GM18498 (cell line): Measurements from ENCODE around the gene CCDC172.
A peak's percentile ranks its signal among the peaks of the same experiment; 100 is the strongest.

ENCODE experiments used
- ATAC-seq: cut with Tn5 transposase; IDR thresholded peaks from one replicate; pipeline ENCODE4 v1.9.1; 2021; ENCODE audit warnings: mild to moderate bottlenecking, moderate library complexity; ENCODE audit not compliant: unreplicated experiment

The CCDC172 gene

GRCh38 chr10:116324227-116324950 lies at the start of gene CCDC172:
TSS of gene CCDC172 (plus strand) at chr10:116324448. CDS start at chr10:116325012, 564 bp downstream.
- no peak for ATAC-seq

DNA sequence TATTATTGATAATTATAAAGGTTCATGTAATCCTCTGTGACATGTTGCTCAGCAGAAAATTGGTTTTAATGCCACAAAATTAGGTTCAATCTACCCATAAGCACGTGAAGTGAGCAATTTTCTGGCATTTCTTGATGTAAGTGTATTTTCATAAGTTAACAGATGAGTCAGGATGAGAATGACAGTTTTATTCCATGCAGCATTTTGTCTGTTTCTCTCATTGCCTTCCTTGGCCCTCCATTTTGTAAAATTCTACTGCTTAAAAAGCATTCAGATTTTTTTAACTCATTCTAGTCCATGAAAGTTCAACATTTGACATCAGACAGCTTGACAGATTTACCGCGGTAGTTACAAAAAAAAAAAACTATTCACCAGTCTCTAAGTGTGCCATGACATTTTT lies 47.3 kb upstream of the CCDC172 start:
- ATAC-seq = no peak

DNA sequence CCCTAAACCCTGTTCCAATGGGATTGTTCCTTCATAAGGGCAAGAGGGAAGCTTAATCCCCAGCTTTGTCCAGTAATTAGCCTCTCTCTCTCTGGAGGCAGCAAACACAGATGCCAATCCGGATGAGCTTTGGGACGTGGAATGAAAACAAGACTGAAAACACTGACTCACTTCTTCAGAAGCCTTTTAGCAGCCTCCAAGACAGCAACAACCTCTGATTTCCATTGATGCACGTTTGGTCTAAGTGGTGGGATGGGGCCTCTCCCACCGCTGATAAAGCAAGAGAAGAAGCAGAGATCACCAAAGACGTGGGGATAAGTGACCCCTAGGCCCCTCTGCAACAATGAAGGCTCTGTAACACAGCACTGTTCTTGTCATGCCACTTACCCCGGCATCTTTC lies 45.4 kb upstream of the CCDC172 start:
- ATAC-seq = no peak

DNA sequence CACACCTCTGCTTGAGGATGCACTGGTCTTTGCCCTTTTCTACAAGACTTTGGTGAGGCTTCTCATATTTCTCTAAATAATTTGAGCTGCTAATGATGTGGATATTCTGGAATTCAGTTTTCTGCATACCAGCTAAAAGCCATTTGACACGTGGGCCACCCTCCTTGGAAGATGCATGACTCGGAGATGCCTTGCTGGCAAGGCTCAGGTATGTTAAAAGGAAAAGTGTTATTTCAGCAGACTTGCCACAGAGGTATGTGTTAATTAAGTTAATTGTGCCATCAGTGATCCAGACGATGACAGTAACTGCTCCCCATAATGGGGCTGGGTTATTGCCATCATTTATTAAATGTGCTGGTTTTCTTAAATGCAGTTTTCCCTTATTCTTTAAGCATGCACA lies 42.5 kb upstream of the CCDC172 start:
- no peak for ATAC-seq

DNA sequence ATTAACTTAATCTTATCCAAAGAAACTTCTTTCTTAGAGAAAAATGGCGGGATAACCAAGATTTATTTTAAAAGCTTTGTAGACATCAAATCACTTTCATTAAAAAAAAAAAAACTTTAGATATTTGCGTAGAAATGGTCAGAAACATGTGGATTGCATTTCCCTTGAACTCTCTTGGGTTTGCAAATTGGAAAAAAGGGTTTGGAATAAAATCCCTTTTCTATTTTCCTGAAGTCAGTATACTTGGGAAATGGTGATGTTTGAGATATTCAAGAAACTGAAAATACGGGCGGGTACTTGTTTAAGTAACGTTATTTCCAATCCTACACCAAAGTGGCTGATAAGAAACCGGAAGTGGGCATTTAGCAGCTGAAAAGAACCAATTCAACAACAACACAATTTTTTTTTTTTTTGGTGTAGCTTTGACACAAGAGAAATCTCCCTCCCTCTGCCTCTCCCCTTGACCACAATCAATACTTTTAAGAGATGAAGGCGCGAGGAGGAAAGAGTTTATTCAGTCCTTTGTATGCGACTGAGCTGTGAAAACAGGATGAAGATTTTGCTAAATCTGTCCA lies 37.5 kb upstream of the CCDC172 start:
- ATAC-seq = no peak

GRCh38 chr10:116287906-116288501 lies 36.2 kb upstream of the CCDC172 start:
- peak; percentile 53 for ATAC-seq

GRCh38 chr10:116289652-116290051 lies 34.6 kb upstream of the CCDC172 start:
- ATAC-seq = no peak

DNA sequence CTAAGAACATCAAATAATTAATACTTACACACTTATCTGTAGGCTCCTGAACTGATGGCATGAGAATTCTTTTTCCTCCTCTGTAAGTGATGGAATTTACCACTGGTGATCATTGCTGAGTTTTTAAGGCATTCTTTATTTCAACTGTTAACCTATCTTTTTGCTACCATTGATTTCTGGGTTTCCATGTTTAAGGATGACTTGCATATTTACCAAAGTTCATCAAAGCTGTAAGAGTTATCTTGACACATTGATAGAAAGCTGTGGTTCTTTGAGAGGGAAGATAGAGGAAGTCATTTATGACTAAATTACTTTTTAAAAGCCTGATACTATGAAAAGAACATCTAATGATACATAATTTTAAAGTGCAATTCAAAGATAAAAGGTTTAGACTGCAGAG lies 31.8 kb upstream of the CCDC172 start:
- ATAC-seq = no peak

- ATAC-seq = no peak
Measured at GRCh38 chr10:116296291-116296721, 27.9 kb upstream of the CCDC172 start.

GRCh38 chr10:116298586-116298985 lies 25.7 kb upstream of the CCDC172 start:
- no peak for ATAC-seq

DNA sequence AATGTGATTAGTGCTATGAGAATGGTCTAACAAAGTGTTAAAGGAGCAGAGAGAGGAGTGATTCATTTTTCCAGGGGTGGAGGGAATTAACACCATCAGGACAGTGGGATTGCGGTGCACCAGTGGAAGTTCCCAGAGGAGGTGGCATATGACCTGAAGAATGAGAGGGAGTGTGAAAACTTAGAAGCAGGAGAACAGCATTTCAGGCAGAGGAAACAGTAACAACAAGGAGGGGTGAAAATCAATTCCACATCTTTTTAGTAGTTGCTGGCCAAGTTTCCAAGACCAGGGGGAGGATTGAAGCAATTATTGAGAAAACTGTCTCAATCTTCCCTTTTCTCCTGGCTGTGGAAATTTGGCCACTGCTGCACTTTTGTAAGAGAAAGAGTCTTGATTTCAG lies 23.7 kb upstream of the CCDC172 start:
- no peak for ATAC-seq

- no peak for ATAC-seq
Measured at GRCh38 chr10:116304923-116305322, 19.3 kb upstream of the CCDC172 start.

- ATAC-seq = no peak
Measured at GRCh38 chr10:116306847-116307246, 17.4 kb upstream of the CCDC172 start.

DNA sequence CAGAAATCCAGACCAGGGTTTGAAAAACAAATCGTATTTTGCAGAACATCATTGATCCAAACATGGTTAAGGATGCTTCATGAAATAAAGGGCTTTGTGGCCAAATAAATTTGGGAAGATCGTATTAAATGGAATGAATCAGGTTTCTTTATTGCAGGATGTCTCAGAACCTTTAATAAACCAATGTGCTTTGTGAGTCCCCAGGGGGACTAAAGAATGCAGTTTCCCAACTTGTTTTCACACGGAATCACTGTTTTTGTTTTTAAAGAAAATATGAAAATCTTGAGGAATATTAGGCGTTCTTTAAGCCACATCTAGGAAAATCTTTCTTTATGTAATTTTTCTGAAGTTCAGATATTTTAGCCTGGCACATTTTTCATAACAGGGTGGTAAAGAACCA lies 16.8 kb upstream of the CCDC172 start:
- no peak for ATAC-seq

DNA sequence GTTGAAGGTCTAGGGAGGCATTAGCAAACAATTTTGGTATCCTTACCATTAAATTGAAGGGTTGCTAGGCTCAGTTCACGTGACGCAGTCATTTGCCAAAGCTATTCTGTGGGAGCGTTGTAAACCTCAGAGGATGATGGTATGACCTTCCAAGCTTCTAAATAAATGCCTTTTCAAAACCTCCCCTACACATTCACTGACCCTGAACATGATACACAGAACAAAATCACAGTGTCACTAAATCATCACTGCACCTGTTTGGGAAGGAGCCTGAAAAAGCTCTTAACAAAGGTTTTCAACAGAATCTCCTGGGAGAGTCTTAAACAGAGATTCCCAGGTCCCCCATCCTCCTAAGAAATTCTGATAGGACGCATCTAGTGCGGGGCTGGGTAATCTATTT lies 13.2 kb upstream of the CCDC172 start:
- ATAC-seq = no peak

DNA sequence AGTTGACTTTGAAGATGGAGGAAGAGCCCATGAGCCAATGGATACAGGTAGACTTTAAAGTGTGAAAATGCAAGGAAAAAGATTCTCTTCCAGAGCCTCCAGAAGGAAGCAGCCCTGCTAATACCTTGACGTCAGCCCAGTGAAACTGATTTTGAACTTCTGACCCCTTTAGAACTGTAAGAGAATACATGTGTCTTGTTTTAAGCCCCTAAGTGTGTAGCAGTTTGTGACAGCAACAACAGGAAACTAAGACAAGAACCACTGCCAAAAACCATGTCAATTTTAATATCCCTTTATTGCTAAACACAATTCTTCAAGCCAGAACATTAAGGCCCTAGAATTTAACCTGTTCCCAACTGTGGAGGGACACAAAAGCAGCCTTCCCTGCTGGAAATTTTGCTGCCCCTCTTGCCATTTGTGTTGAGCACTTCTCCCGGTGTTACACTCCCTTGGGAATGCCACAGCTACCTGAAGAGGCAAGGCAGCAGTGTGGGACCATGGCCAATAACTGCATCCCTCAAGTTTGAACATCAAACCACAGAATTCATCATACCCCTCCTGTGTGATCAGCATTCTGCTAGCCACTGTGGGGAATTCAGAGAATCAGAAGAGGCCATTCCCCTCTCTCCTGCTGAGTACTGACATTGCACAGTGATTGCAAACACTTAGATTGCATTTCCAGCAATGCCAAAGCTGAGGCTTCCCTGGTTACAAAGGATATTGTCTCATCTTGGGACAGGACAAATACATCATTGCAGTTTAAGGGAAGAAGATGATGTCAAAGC lies 12.3 kb upstream of the CCDC172 start:
- no peak for ATAC-seq

- no peak for ATAC-seq
Measured at GRCh38 chr10:116312548-116312947, 11.7 kb upstream of the CCDC172 start.

DNA sequence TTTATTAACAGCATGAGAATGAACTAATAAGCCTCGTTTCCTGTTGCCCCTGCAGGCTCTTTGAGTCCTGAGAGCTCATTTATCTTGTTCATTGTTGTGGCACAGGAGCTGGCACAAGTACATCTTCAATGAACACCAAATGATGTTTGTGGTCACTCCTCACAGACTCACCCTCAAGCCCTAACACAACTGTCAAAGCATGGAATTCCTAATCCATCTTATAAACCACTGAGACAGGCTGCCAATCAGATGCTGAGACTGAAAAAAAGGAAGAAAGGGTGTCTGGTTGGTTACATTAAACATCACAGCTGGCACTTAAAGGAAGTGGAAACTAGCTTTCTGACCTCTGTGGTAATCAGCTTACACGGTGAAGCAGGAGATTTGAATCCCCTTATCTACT lies 7.7 kb upstream of the CCDC172 start:
- peak; percentile 55 for ATAC-seq

DNA sequence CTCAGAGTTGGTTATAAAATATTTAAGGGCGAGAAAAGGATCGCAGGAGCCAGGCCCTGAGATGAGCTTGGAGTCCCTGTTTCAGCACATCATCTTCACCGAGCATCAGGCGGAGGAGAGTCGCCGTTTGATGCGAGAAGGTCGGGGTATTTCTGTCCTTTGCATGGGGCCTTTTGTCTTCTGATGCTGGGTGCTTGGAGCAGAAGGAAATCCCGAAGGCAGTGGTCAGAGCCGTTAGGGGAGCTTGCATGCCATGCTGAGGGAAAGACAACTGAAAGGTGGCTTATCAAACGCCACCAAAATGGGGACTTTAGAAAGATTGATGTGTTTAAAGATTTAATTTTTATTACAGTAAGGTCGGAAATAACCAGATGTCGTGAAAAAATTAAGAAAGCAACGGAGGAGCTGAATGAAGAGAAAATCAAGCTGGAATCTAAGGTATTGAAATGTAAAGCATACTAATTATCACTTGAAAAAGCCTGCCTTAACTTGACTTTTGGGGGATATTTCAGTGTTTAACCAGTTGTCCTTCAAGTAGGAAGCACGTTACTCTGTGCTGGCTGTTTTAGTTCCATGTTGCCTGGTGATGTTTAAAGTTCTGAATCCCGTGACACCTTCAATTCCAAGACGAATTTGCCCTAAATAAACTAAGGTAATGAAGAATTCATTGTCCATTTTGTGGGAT lies 845 bp downstream of the CCDC172 start:
- no peak for ATAC-seq

GRCh38 chr10:116325987-116326386 lies 1.7 kb downstream of the CCDC172 start:
- no peak for ATAC-seq

DNA sequence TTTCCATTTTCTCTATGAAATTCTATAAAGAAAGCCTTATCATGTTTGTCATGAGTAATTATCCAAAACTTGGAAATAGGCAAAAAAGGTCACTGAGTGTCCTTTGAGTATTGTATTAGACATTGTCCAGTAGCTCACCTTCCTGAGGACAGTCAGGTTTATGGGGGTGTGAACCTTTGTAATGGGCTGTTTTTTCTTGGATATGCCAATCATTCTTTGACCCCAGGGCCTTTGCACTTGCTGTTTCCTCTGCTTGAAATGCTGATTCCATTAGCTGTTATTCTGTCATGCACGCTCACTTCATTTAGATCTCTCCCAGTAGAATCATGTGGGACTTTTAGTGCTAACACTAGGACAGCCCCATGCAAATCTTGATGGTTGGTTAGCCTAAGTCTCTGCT lies 4.9 kb downstream of the CCDC172 start:
- ATAC-seq = no peak
